H9 (cell line): ENCODE results near the gene CLCN5. TPM values are rescaled to one million over a fixed set of nuclear protein-coding genes. Genes with fewer than 3 reads are reported as not detected.

Experiments used
- DNase-seq: peaks from one replicate; pipeline ENCODE4 v3.0.0-alpha.2; 2017
- H2AFZ ChIP-seq: one replicate; pipeline ENCODE4 v1.6.1; 2013; ENCODE audit warnings: mild to moderate bottlenecking, low read length, control low read depth, moderate library complexity
- H2AK5ac ChIP-seq: 2 replicates; pipeline ENCODE4 v1.6.1; 2013; ENCODE audit warnings: low read length, control low read depth, mixed read lengths; ENCODE audit not compliant: insufficient read length
- H2BK120ac ChIP-seq: one replicate; pipeline ENCODE4 v1.6.1; 2013; ENCODE audit warnings: low read depth, mild to moderate bottlenecking, low read length, control low read depth, inconsistent platforms; ENCODE audit not compliant: poor library complexity, severe bottlenecking
- H2BK12ac ChIP-seq: 2 replicates; pipeline ENCODE4 v1.6.1; 2013; ENCODE audit warnings: low read length, control low read depth, mixed read lengths, low read depth; ENCODE audit not compliant: insufficient read length
- H2BK15ac ChIP-seq: 2 replicates; pipeline ENCODE4 v1.6.1; 2013; ENCODE audit warnings: low read depth, low read length, control low read depth
- H2BK20ac ChIP-seq: one replicate; pipeline ENCODE4 v1.6.1; 2013; ENCODE audit warnings: low read depth, mild to moderate bottlenecking, low read length, control low read depth, inconsistent platforms; ENCODE audit not compliant: poor library complexity, severe bottlenecking
- H2BK5ac ChIP-seq: 2 replicates; pipeline ENCODE4 v1.6.1; 2013; ENCODE audit warnings: low read length, control low read depth, mixed read lengths; ENCODE audit not compliant: insufficient read length
- H3K14ac ChIP-seq: 2 replicates; pipeline ENCODE4 v1.6.1; 2013; ENCODE audit warnings: low read length, control low read depth; ENCODE audit not compliant: insufficient read depth
- H3K18ac ChIP-seq: 2 replicates; pipeline ENCODE4 v1.6.1; 2013; ENCODE audit warnings: low read depth, mild to moderate bottlenecking, mixed read lengths, low read length, control low read depth; ENCODE audit not compliant: insufficient read length
- H3K23ac ChIP-seq: 2 replicates; pipeline ENCODE4 v1.6.1; 2013; ENCODE audit warnings: low read length, control low read depth, mixed read lengths, low read depth; ENCODE audit not compliant: insufficient read length
- H3K23me2 ChIP-seq: 2 replicates; pipeline ENCODE4 v1.6.1; 2013; ENCODE audit warnings: low read depth, mild to moderate bottlenecking, mixed read lengths, low read length, control low read depth; ENCODE audit not compliant: insufficient read length, poor library complexity, severe bottlenecking
- H3K27ac ChIP-seq: 2 replicates; pipeline ENCODE4 v1.5.1; 2013; ENCODE audit warnings: low read length, control low read depth, mixed read lengths, low read depth; ENCODE audit not compliant: insufficient read length
- H3K27me3 ChIP-seq: 2 replicates; pipeline ENCODE4 v1.6.1; 2013; ENCODE audit warnings: low read length, control low read depth, inconsistent platforms; ENCODE audit not compliant: insufficient read depth
- H3K4ac ChIP-seq: 2 replicates; pipeline ENCODE4 v1.6.1; 2013; ENCODE audit warnings: low read depth, mild to moderate bottlenecking, control low read depth, inconsistent platforms, low read length, moderate library complexity
- H3K4me1 ChIP-seq: 2 replicates; pipeline ENCODE4 v1.6.1; 2013; ENCODE audit warnings: low read length, control low read depth, inconsistent platforms; ENCODE audit not compliant: insufficient read depth
- H3K4me2 ChIP-seq: 2 replicates; pipeline ENCODE4 v1.6.1; 2013; ENCODE audit warnings: low read length, control low read depth, mixed read lengths; ENCODE audit not compliant: insufficient read length, insufficient read depth
- H3K56ac ChIP-seq: 2 replicates; pipeline ENCODE4 v1.6.1; 2013; ENCODE audit warnings: low read depth, mild to moderate bottlenecking, mixed read lengths, low read length, control low read depth; ENCODE audit not compliant: insufficient read length
- H3K79me1 ChIP-seq: 2 replicates; pipeline ENCODE4 v1.6.1; 2013; ENCODE audit warnings: low read depth, mild to moderate bottlenecking, moderate library complexity, low read length, control low read depth, inconsistent platforms; ENCODE audit not compliant: insufficient read depth, poor library complexity, severe bottlenecking
- H3K79me2 ChIP-seq: 2 replicates; pipeline ENCODE4 v1.6.1; 2013; ENCODE audit warnings: low read length, control low read depth, inconsistent platforms; ENCODE audit not compliant: insufficient read depth
- H3K9ac ChIP-seq: 2 replicates; pipeline ENCODE4 v1.6.1; 2013; ENCODE audit warnings: low read length, control low read depth, mixed read lengths; ENCODE audit not compliant: insufficient read length; ENCODE audit errors: extremely low read depth
- H3K9me3 ChIP-seq: one replicate; pipeline ENCODE4 v1.6.1; 2013; ENCODE audit warnings: low read depth, low read length, inconsistent platforms; ENCODE audit not compliant: control insufficient read depth
- H3T11ph ChIP-seq: one replicate; pipeline ENCODE4 v1.6.1; 2013; ENCODE audit warnings: mild to moderate bottlenecking, low read length, control low read depth, inconsistent platforms
- H4K20me1 ChIP-seq: one replicate; pipeline ENCODE4 v1.6.1; 2013; ENCODE audit not compliant: control insufficient read depth, insufficient read length, insufficient read depth
- H4K5ac ChIP-seq: 2 replicates; pipeline ENCODE4 v1.6.1; 2013; ENCODE audit warnings: low read depth, mild to moderate bottlenecking, mixed read lengths, low read length, control low read depth; ENCODE audit not compliant: insufficient read length
- H4K8ac ChIP-seq: replicated peaks from 2 replicates; pipeline ENCODE4 v1.6.1; 2013; ENCODE audit warnings: low read length, control low read depth, mixed read lengths, low read depth; ENCODE audit not compliant: insufficient read length
- H4K91ac ChIP-seq: 2 replicates; pipeline ENCODE4 v1.6.1; 2013; ENCODE audit warnings: low read depth, mild to moderate bottlenecking, moderate library complexity, mixed read lengths, low read length, control low read depth; ENCODE audit not compliant: insufficient read length
- H3K27ac Mint-ChIP-seq, 3 experiments: 2 replicates in 2 of 3; 3 replicates in 1 of 3; pipeline ENCODE4 v1.8.0; 2020 to 2021; ENCODE audit warnings: mixed read lengths in 3 of 3, mild to moderate bottlenecking in 1 of 3, moderate library complexity in 1 of 3
- H3K27me3 Mint-ChIP-seq: 2 replicates; pipeline ENCODE4 v1.8.0; 2021; ENCODE audit warnings: low read depth, mild to moderate bottlenecking, moderate library complexity, mixed read lengths
- H3K36me3 Mint-ChIP-seq, 3 experiments: 2 replicates in 2 of 3; 3 replicates in 1 of 3; pipeline ENCODE4 v1.8.0; 2020 to 2021; ENCODE audit warnings: low read depth in 3 of 3, mixed read lengths in 3 of 3; ENCODE audit not compliant: insufficient read depth in 1 of 3
- H3K4me1 Mint-ChIP-seq, 2 experiments: 2 replicates each; pipeline ENCODE4 v1.8.0; 2020; ENCODE audit warnings: mixed read lengths in 2 of 2
- H3K4me3 Mint-ChIP-seq, 2 experiments: 2 replicates in 1 of 2; 3 replicates in 1 of 2; pipeline ENCODE4 v1.8.0; 2020 to 2021; ENCODE audit warnings: mild to moderate bottlenecking in 2 of 2, mixed read lengths in 2 of 2, moderate library complexity in 1 of 2
- H3K9me3 Mint-ChIP-seq, 2 experiments: 2 replicates in 1 of 2; 3 replicates in 1 of 2; pipeline ENCODE4 v1.8.0; 2020; ENCODE audit warnings: mild to moderate bottlenecking in 2 of 2, mixed read lengths in 2 of 2, moderate library complexity in 1 of 2
- WGBS: extraction: QIAGEN DNeasy Blood & Tissue Kit; methylation state at CpG from one replicate; pipeline ENCODE4 v1.1.7; 2013; ENCODE audit warnings: missing lambda C conversion rate, low lambda C conversion rate, mixed read lengths; ENCODE audit not compliant: insufficient read length; ENCODE audit errors: extremely low coverage; 5-methylcytosine and 5-hydroxymethylcytosine counted together
- total RNA-seq: library from RNA; stranded (reverse); gene quantifications from 2 replicates; pipeline ENCODE4 v1.2.1, GENCODE V29; 2021
- TF ChIP-seq, protein P1 (sequence below): fragments of 200-600 bp; sonication (generic); conservative IDR thresholded peaks from 3 replicates; pipeline ENCODE4 v1.8.0; 2021; ENCODE audit warnings: antibody characterized with exemption, mild to moderate bottlenecking

Gene CLCN5
- total RNA-seq, 1 experiment from 2014 or later: 5.9 TPM

DNA sequence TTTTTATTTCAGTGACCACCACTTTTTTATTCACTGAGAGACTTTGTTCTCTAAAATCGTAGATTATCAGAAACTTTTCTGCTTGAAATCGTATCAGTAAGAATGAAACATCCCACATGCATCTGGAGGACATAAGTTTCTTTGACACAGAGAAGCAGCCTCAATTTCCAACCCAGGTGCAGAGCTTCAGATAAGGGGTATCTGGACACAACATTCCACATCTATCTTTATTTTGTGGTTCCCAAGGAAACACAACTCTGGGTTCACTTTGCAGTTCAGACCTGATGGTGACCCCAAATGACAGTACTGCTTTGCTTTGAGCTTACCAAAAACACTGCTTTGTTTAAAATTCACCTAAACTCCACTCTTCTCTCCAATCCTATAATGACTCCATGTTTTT lies 1.3 kb upstream of the CLCN5 start:
- Mint-ChIP-seq H3K27ac (no peak overlapping the region), H3K4me1 (peaks cover 10 to 15% of the 10 kb centered on the region in 2 experiments), H3K9me3 (peaks cover 61% of the 10 kb centered on the region in 2 experiments), H3K36me3 (peaks cover 0 to 4% (median 0%) of the 10 kb centered on the region in 3 experiments; a peak in 4 of 7 replicates), H3K27me3 (peaks cover 17% of the 10 kb centered on the region), H3K4me3 (no peak overlapping the region)
- no peak overlapping the region for H3K18ac ChIP-seq
- no peak overlapping the region for H3K4ac ChIP-seq
- H2BK120ac ChIP-seq: no peak overlapping the region
- no peaks in the 10 kb centered on the region for H3K79me1 ChIP-seq
- no peak overlapping the region for H2BK5ac ChIP-seq
- no peaks in the 10 kb centered on the region for H3K79me2 ChIP-seq
- no peak overlapping the region for H3K14ac ChIP-seq
- no peak overlapping the region for H2AK5ac ChIP-seq
- no peak overlapping the region for H3T11ph ChIP-seq
- no peak for DNase-seq
- H2BK12ac ChIP-seq: no peak overlapping the region
- H2BK15ac ChIP-seq: no peak overlapping the region
- no peak overlapping the region for H3K9ac ChIP-seq
- no peaks in the 10 kb centered on the region for H3K4me1 ChIP-seq
- H4K20me1 ChIP-seq: no peaks in the 10 kb centered on the region
- no peak overlapping the region for H4K8ac ChIP-seq
- peaks cover 9% of the 10 kb centered on the region for H3K23me2 ChIP-seq
- H4K5ac ChIP-seq: no peak overlapping the region
- TF ChIP-seq, protein P1, sequence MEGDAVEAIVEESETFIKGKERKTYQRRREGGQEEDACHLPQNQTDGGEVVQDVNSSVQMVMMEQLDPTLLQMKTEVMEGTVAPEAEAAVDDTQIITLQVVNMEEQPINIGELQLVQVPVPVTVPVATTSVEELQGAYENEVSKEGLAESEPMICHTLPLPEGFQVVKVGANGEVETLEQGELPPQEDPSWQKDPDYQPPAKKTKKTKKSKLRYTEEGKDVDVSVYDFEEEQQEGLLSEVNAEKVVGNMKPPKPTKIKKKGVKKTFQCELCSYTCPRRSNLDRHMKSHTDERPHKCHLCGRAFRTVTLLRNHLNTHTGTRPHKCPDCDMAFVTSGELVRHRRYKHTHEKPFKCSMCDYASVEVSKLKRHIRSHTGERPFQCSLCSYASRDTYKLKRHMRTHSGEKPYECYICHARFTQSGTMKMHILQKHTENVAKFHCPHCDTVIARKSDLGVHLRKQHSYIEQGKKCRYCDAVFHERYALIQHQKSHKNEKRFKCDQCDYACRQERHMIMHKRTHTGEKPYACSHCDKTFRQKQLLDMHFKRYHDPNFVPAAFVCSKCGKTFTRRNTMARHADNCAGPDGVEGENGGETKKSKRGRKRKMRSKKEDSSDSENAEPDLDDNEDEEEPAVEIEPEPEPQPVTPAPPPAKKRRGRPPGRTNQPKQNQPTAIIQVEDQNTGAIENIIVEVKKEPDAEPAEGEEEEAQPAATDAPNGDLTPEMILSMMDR: no peak
- H3K23ac ChIP-seq: no peak overlapping the region
- H3K4me2 ChIP-seq: no peak overlapping the region
- no peak overlapping the region for H3K27ac ChIP-seq
- H4K91ac ChIP-seq: no peak overlapping the region
- no peak overlapping the region for H3K56ac ChIP-seq
- H2AFZ ChIP-seq: no peak overlapping the region
- no peak overlapping the region for H2BK20ac ChIP-seq
- H3K9me3 ChIP-seq: no peaks in the 10 kb centered on the region
- no CpG with 5 or more reads among the region's 2 CpGs for WGBS
- H3K27me3 ChIP-seq: no peaks in the 10 kb centered on the region; the same call in 1 of the 2 replicates
